MM.1S (cell line): ENCODE data around the gene NHLRC1.
A peak's percentile ranks its signal among the peaks of the same experiment; 100 is the strongest.

Experiments
- DNase-seq: peaks from one replicate; pipeline ENCODE4 v3.0.0-alpha.2; 2015
- H2AFZ ChIP-seq: fragments of 300-600 bp; sonication (generic); 2 replicates; pipeline ENCODE4 v1.6.0; 2016; ENCODE audit warnings: antibody characterized with exemption, low read length
- H3F3A ChIP-seq: fragments of 300-600 bp; sonication (generic); 2 replicates; pipeline ENCODE4 v1.6.1; 2016; ENCODE audit warnings: mild to moderate bottlenecking, antibody characterized with exemption, low read length, moderate library complexity, mixed read lengths; ENCODE audit not compliant: insufficient read depth
- H3K27ac ChIP-seq: fragments of 300-600 bp; sonication (generic); 2 replicates; pipeline ENCODE4 v1.5.1; 2016; ENCODE audit warnings: mild to moderate bottlenecking, low read length
- H3K27me3 ChIP-seq: fragments of 300-600 bp; sonication (generic); replicated peaks from 2 replicates; pipeline ENCODE4 v1.6.0; 2016; ENCODE audit warnings: low read length; ENCODE audit not compliant: insufficient read depth
- H3K36me3 ChIP-seq: fragments of 300-600 bp; sonication (generic); replicated peaks from 2 replicates; pipeline ENCODE4 v1.6.1; 2016; ENCODE audit warnings: mild to moderate bottlenecking, low read length, mixed read lengths; ENCODE audit not compliant: insufficient read depth
- H3K4me1 ChIP-seq: fragments of 300-600 bp; sonication (generic); 2 replicates; pipeline ENCODE4 v1.6.1; 2016; ENCODE audit warnings: low read length, mixed read lengths
- H3K4me2 ChIP-seq: fragments of 300-600 bp; sonication (generic); 2 replicates; pipeline ENCODE4 v1.6.0; 2016; ENCODE audit warnings: low read depth, low read length
- H3K4me3 ChIP-seq: fragments of 300-600 bp; sonication (generic); 2 replicates; pipeline ENCODE4 v1.5.1; 2016; ENCODE audit warnings: low read length, mixed read lengths
- H3K79me2 ChIP-seq: fragments of 300-600 bp; sonication (generic); 2 replicates; pipeline ENCODE4 v1.6.1; 2016; ENCODE audit warnings: mixed run types, low read length, mixed read lengths
- H3K9ac ChIP-seq: fragments of 300-600 bp; sonication (generic); 2 replicates; pipeline ENCODE4 v1.6.1; 2016; ENCODE audit warnings: low read length, mixed read lengths
- H3K9me2 ChIP-seq: fragments of 300-600 bp; sonication (generic); replicated peaks from 2 replicates; pipeline ENCODE4 v1.6.1; 2016; ENCODE audit warnings: mild to moderate bottlenecking, low read length, mixed read lengths; ENCODE audit not compliant: insufficient read depth
- H3K9me3 ChIP-seq: fragments of 300-600 bp; sonication (generic); replicated peaks from 2 replicates; pipeline ENCODE4 v1.6.1; 2016; ENCODE audit warnings: mild to moderate bottlenecking, low read length, mixed read lengths; ENCODE audit not compliant: insufficient read depth
- H4K20me1 ChIP-seq: fragments of 300-600 bp; sonication (generic); 2 replicates; pipeline ENCODE4 v1.6.1; 2016; ENCODE audit warnings: mild to moderate bottlenecking, low read length, moderate library complexity, mixed read lengths; ENCODE audit not compliant: insufficient read depth
- EZH2 ChIP-seq: fragments of 300-600 bp; sonication (generic); optimal IDR thresholded peaks from 2 replicates; pipeline ENCODE3; 2017; ENCODE audit warnings: low read depth, mild to moderate bottlenecking, antibody characterized with exemption, low read length, mixed read lengths
- EZH2phosphoT487 ChIP-seq: fragments of 300-600 bp; sonication (generic); IDR thresholded peaks from 2 replicates; pipeline ENCODE4 v1.6.1; 2018; ENCODE audit warnings: antibody characterized with exemption, low read length
- TF ChIP-seq, protein P1 (sequence below): fragments of 300-600 bp; sonication (generic); IDR thresholded peaks from 2 replicates; pipeline ENCODE4 v1.5.1; 2016; ENCODE audit warnings: antibody characterized with exemption, low read length, mixed read lengths

The NHLRC1 gene

DNA sequence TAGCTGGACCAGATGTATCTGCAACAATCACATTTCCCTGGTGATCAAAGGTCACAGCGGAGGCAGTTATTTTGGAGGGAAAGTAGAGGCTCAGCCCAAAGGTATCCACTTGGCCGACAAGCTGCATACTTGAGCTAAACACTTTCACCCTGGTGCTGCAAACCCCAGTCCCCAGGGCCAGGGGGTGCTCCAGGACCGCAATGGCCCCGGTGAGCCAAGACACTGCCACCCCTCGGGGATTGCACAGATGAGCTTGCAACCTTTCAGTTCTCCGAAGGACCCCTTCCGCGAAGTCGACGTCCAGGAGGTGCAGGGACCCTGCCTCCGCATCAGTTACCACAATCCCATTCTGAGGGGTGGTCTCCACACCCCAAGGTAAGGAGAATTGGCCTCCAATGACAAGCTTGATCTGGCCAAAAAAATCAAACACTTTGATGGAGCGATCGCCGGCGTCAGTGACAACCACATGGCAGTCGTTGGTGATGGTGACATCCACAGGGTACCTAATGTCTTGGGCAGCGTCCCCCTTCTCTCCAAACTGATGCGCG is 823 bp downstream of the NHLRC1 start:
- TF ChIP-seq EZH2phosphoT487 = no peak
- TF ChIP-seq, protein P1, sequence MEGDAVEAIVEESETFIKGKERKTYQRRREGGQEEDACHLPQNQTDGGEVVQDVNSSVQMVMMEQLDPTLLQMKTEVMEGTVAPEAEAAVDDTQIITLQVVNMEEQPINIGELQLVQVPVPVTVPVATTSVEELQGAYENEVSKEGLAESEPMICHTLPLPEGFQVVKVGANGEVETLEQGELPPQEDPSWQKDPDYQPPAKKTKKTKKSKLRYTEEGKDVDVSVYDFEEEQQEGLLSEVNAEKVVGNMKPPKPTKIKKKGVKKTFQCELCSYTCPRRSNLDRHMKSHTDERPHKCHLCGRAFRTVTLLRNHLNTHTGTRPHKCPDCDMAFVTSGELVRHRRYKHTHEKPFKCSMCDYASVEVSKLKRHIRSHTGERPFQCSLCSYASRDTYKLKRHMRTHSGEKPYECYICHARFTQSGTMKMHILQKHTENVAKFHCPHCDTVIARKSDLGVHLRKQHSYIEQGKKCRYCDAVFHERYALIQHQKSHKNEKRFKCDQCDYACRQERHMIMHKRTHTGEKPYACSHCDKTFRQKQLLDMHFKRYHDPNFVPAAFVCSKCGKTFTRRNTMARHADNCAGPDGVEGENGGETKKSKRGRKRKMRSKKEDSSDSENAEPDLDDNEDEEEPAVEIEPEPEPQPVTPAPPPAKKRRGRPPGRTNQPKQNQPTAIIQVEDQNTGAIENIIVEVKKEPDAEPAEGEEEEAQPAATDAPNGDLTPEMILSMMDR = 0 out of 2 replicates have a peak, but pooled peaks have one; percentile 5
- Histone ChIP-seq H3K9me2 (no peaks in the 10 kb centered on the region), H3K36me3 (no peaks in the 10 kb centered on the region), H3K9me3 (no peaks in the 10 kb centered on the region), H3K4me3 (no peak overlapping the region), H3K27me3 (no peaks in the 10 kb centered on the region), H3K4me2 (no peak overlapping the region), H3F3A (no peaks in the 10 kb centered on the region), H3K4me1 (no peaks in the 10 kb centered on the region), H4K20me1 (no peaks in the 10 kb centered on the region), H3K27ac (no peak overlapping the region), H3K9ac (no peak overlapping the region), H2AFZ (no peak overlapping the region), H3K79me2 (no peaks in the 10 kb centered on the region)
- DNase-seq = no peak

- no peaks in the 10 kb centered on the region for H3K9me2 ChIP-seq
- no peak overlapping the region for H3K9ac ChIP-seq
- no peak overlapping the region for H3K27ac ChIP-seq
- DNase-seq = no peak
- H4K20me1 ChIP-seq = no peaks in the 10 kb centered on the region
- H2AFZ ChIP-seq = no peak overlapping the region
- H3K79me2 ChIP-seq = no peaks in the 10 kb centered on the region
- no peaks in the 10 kb centered on the region for H3K27me3 ChIP-seq
- H3K36me3 ChIP-seq = no peaks in the 10 kb centered on the region
- H3K4me3 ChIP-seq = no peak overlapping the region
- TF ChIP-seq, protein P1 = no peak
- TF ChIP-seq EZH2 (no peak), EZH2phosphoT487 (no peak)
- no peaks in the 10 kb centered on the region for H3F3A ChIP-seq
- H3K4me2 ChIP-seq = no peak overlapping the region
- no peaks in the 10 kb centered on the region for H3K4me1 ChIP-seq
- H3K9me3 ChIP-seq = no peaks in the 10 kb centered on the region
These were observed 3.2 kb downstream of the NHLRC1 start for GRCh38 chr6:18119236-18119635.

- no peak overlapping the region for H3K9ac ChIP-seq
- H2AFZ ChIP-seq = no peak overlapping the region
- H3K27me3 ChIP-seq = no peaks in the 10 kb centered on the region
- H3K36me3 ChIP-seq = no peaks in the 10 kb centered on the region
- H3K27ac ChIP-seq = no peak overlapping the region
- H3K4me2 ChIP-seq = no peak overlapping the region
- no peaks in the 10 kb centered on the region for H3K4me1 ChIP-seq
- H3K9me3 ChIP-seq = no peaks in the 10 kb centered on the region
- no peaks in the 10 kb centered on the region for H3K9me2 ChIP-seq
- no peaks in the 10 kb centered on the region for H4K20me1 ChIP-seq
- TF ChIP-seq EZH2 (no peak), EZH2phosphoT487 (no peak)
- TF ChIP-seq, protein P1 = no peak
- no peaks in the 10 kb centered on the region for H3F3A ChIP-seq
- no peak overlapping the region for H3K4me3 ChIP-seq
- no peaks in the 10 kb centered on the region for H3K79me2 ChIP-seq
- no peak for DNase-seq
These were observed 4.1 kb downstream of the NHLRC1 start for GRCh38 chr6:18118330-18118729.
